Measurements from ENCODE around the gene STAMBPL1. TPM values are rescaled to one million over a fixed set of nuclear protein-coding genes. Genes with fewer than 3 reads are reported as not detected.

The STAMBPL1 gene
- total and polyA plus RNA-seq, 2 experiments from 2014 or later = 7.9 to 36.0 TPM

- Histone ChIP-seq H3K27ac (no peak overlapping the region), H3K4me1 (ENCODE audit: low read depth) (peaks cover 18% of the 10 kb centered on the region), H3K27me3 (no peaks in the 10 kb centered on the region), H3K36me3 (no peaks in the 10 kb centered on the region), H3K9me3 (ENCODE audit: low read depth) (no peaks in the 10 kb centered on the region), H3K4me3 (no peak overlapping the region)
- no peak for TF ChIP-seq CTCF (IDR thresholded peaks at IDR 0.05; ENCODE audit: low read depth, low read length)
- peak in 1 of 2 donors; percentile 63 for DNase-seq (ENCODE audit: low read depth in 1 of 2, low spot score in 1 of 2)
These were observed 13.6 kb downstream of the STAMBPL1 start for GRCh38 chr10:88893611-88894010.

GRCh38 chr10:88895250-88895649 is 15.2 kb downstream of the STAMBPL1 start:
- no peak for TF ChIP-seq CTCF (IDR thresholded peaks at IDR 0.05; ENCODE audit: low read depth, low read length)
- Histone ChIP-seq H3K9me3 (ENCODE audit: low read depth) (no peaks in the 10 kb centered on the region), H3K4me3 (no peak overlapping the region), H3K27ac (no peak overlapping the region), H3K4me1 (ENCODE audit: low read depth) (peaks cover 18% of the 10 kb centered on the region), H3K27me3 (no peaks in the 10 kb centered on the region), H3K36me3 (no peaks in the 10 kb centered on the region)
- no peak for DNase-seq (ENCODE audit: low read depth in 1 of 2, low spot score in 1 of 2)

GRCh38 chr10:88896372-88896993 is 16.4 kb downstream of the STAMBPL1 start:
- Histone ChIP-seq H3K4me1 (ENCODE audit: low read depth) (peaks cover 18% of the 10 kb centered on the region), H3K36me3 (no peaks in the 10 kb centered on the region), H3K4me3 (no peak overlapping the region), H3K9me3 (ENCODE audit: low read depth) (no peaks in the 10 kb centered on the region), H3K27me3 (no peaks in the 10 kb centered on the region), H3K27ac (peak overlapping the region; percentile 49)
- DNase-seq (ENCODE audit: low read depth in 1 of 2, low spot score in 1 of 2) = no peak
- TF ChIP-seq CTCF (IDR thresholded peaks at IDR 0.05; ENCODE audit: low read depth, low read length) = no peak

GRCh38 chr10:88896994-88897853 is 17.2 kb downstream of the STAMBPL1 start:
- DNase-seq (ENCODE audit: low read depth in 1 of 2, low spot score in 1 of 2) = peak in 1 of 2 donors; percentile 49
- TF ChIP-seq CTCF (IDR thresholded peaks at IDR 0.05; ENCODE audit: low read depth, low read length) = no peak
- peak overlapping the region; percentile 49 for H3K27ac ChIP-seq
- H3K4me1 ChIP-seq (ENCODE audit: low read depth) = peaks cover 18% of the 10 kb centered on the region
- H3K4me3 ChIP-seq = no peak overlapping the region
- no peaks in the 10 kb centered on the region for H3K27me3 ChIP-seq
- no peaks in the 10 kb centered on the region for H3K36me3 ChIP-seq
- no peaks in the 10 kb centered on the region for H3K9me3 ChIP-seq (ENCODE audit: low read depth)

GRCh38 chr10:88898727-88899126 is 18.7 kb downstream of the STAMBPL1 start:
- no peaks in the 10 kb centered on the region for H3K9me3 ChIP-seq (ENCODE audit: low read depth)
- no peak for DNase-seq (ENCODE audit: low read depth in 1 of 2, low spot score in 1 of 2)
- no peak overlapping the region for H3K4me3 ChIP-seq
- no peaks in the 10 kb centered on the region for H3K36me3 ChIP-seq
- no peaks in the 10 kb centered on the region for H3K27me3 ChIP-seq
- H3K4me1 ChIP-seq (ENCODE audit: low read depth) = peaks cover 18% of the 10 kb centered on the region
- no peak for TF ChIP-seq CTCF (IDR thresholded peaks at IDR 0.05; ENCODE audit: low read depth, low read length)
- H3K27ac ChIP-seq = no peak overlapping the region
